BE2C (cell line): Measurements from ENCODE around the gene RAD54L.

Experiments used
- DNase-seq: peaks from one replicate; pipeline ENCODE4 v3.0.0-alpha.2; 2020
- H3K27me3 ChIP-seq: fragments of 250-450 bp; sonication (Bioruptor Pico); 2 replicates; pipeline ENCODE4 v1.5.1; 2020; ENCODE audit warnings: mild to moderate bottlenecking
- H3K36me3 ChIP-seq: fragments of 250-450 bp; sonication (Bioruptor Pico); 2 replicates; pipeline ENCODE4 v1.5.1; 2020; ENCODE audit warnings: mild to moderate bottlenecking
- H3K4me1 ChIP-seq: fragments of 250-450 bp; sonication (Bioruptor Pico); 2 replicates; pipeline ENCODE4 v1.5.1; 2020
- H3K4me3 ChIP-seq: 2 replicates; pipeline ENCODE4 v1.5.1; 2011; ENCODE audit warnings: low read depth, low read length
- H3K9me3 ChIP-seq: fragments of 250-450 bp; sonication (Bioruptor Pico); 2 replicates; pipeline ENCODE4 v1.5.1; 2020
- CTCF ChIP-seq: IDR thresholded peaks from 2 replicates; pipeline ENCODE4 v1.5.1; 2012; ENCODE audit warnings: mild to moderate bottlenecking, low read depth, low read length

Gene RAD54L

GRCh38 chr1:46246548-46247435 is 771 bp upstream of the RAD54L start:
- H3K9me3 ChIP-seq = no peaks in the 10 kb centered on the region
- H3K27me3 ChIP-seq = no peaks in the 10 kb centered on the region
- peak overlapping the region; percentile 70 for H3K4me3 ChIP-seq
- no peaks in the 10 kb centered on the region for H3K4me1 ChIP-seq
- no peak for DNase-seq
- no peaks in the 10 kb centered on the region; the same call in 1 of the 2 replicates for H3K36me3 ChIP-seq
- no peak for TF ChIP-seq CTCF

GRCh38 chr1:46248122-46248920 is 758 bp downstream of the RAD54L start:
- no peaks in the 10 kb centered on the region for H3K27me3 ChIP-seq
- DNase-seq = peak; percentile 69
- H3K9me3 ChIP-seq = no peaks in the 10 kb centered on the region
- no peaks in the 10 kb centered on the region for H3K4me1 ChIP-seq
- peak; percentile 10; the same call in 1 of the 2 replicates for TF ChIP-seq CTCF
- H3K36me3 ChIP-seq = no peaks in the 10 kb centered on the region; the same call in 1 of the 2 replicates
- H3K4me3 ChIP-seq = peak overlapping the region; percentile 74

DNA sequence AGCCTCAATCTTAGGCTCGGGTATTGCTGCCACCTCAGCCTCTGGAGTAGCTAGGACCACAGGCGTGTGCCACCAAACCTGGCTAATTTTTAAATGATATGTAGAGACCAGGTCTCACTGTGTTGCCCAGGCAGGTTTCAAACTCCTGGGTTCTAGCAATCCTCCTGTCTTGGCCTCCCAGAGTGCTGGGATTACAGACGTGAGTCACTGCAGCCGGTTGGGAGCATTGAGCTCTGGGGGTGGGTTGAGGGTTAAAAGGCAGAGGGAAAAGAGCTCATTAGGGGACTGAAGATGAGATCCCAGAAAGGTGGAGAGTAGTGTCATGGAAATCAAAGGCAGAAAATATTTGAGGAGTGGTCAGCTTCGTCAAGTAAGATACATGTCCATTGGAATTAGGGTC is 7.1 kb downstream of the RAD54L start:
- no peak overlapping the region for H3K4me3 ChIP-seq
- no peaks in the 10 kb centered on the region; the same call in 1 of the 2 replicates for H3K36me3 ChIP-seq
- H3K9me3 ChIP-seq = no peaks in the 10 kb centered on the region
- TF ChIP-seq CTCF = no peak
- H3K4me1 ChIP-seq = no peaks in the 10 kb centered on the region
- no peaks in the 10 kb centered on the region for H3K27me3 ChIP-seq
- no peak for DNase-seq

GRCh38 chr1:46256523-46256922 is 9.0 kb downstream of the RAD54L start:
- no peaks in the 10 kb centered on the region for H3K9me3 ChIP-seq
- H3K27me3 ChIP-seq = no peaks in the 10 kb centered on the region
- TF ChIP-seq CTCF = no peak
- H3K36me3 ChIP-seq = no peaks in the 10 kb centered on the region
- H3K4me1 ChIP-seq = no peaks in the 10 kb centered on the region
- no peak overlapping the region for H3K4me3 ChIP-seq
- no peak for DNase-seq

- Histone ChIP-seq H3K36me3 (peaks cover 19% of the 10 kb centered on the region), H3K9me3 (no peaks in the 10 kb centered on the region), H3K4me3 (no peak overlapping the region), H3K27me3 (no peaks in the 10 kb centered on the region), H3K4me1 (no peaks in the 10 kb centered on the region)
- DNase-seq = no peak
- no peak for TF ChIP-seq CTCF
Measured at GRCh38 chr1:46262508-46262907, 14.9 kb downstream of the RAD54L start.
